OCI-LY1 (cell line): ENCODE results near the gene IL18.

ENCODE experiments used
- H2AFZ ChIP-seq: fragments of 200-600 bp; sonication (generic), shearing (Covaris generic); 2 replicates; pipeline ENCODE4 v1.6.0; 2014; ENCODE audit warnings: antibody characterized with exemption, mild to moderate bottlenecking, low read length
- H3F3A ChIP-seq: fragments of 200-600 bp; sonication (generic), shearing (Covaris generic); 2 replicates; pipeline ENCODE4 v1.6.0; 2014; ENCODE audit warnings: mild to moderate bottlenecking, antibody characterized with exemption, low read length, moderate library complexity; ENCODE audit not compliant: insufficient read depth
- H3K27ac ChIP-seq: fragments of 200-600 bp; sonication (generic); 2 replicates; pipeline ENCODE4 v1.5.1; 2014; ENCODE audit warnings: low read length, mixed run types, mild to moderate bottlenecking, low read depth; ENCODE audit not compliant: poor library complexity, severe bottlenecking
- H3K27me3 ChIP-seq: fragments of 200-600 bp; sonication (generic); 2 replicates; pipeline ENCODE4 v1.6.0; 2014; ENCODE audit warnings: antibody characterized with exemption, mild to moderate bottlenecking, low read length, moderate library complexity; ENCODE audit not compliant: insufficient read depth
- H3K36me3 ChIP-seq: fragments of 200-600 bp; sonication (generic); 2 replicates; pipeline ENCODE4 v1.6.1; 2014; ENCODE audit warnings: mild to moderate bottlenecking, antibody characterized with exemption, low read length, moderate library complexity, mixed read lengths; ENCODE audit not compliant: insufficient read depth
- H3K4me1 ChIP-seq: fragments of 200-600 bp; sonication (generic); 2 replicates; pipeline ENCODE4 v1.5.1; 2014; ENCODE audit warnings: mild to moderate bottlenecking, low read length, moderate library complexity; ENCODE audit not compliant: insufficient read depth, severe bottlenecking
- H3K4me2 ChIP-seq: fragments of 200-600 bp; sonication (generic), shearing (Covaris generic); 2 replicates; pipeline ENCODE4 v1.6.1; 2014; ENCODE audit warnings: low read length
- H3K4me3 ChIP-seq: fragments of 200-600 bp; sonication (generic); 2 replicates; pipeline ENCODE4 v1.5.1; 2014; ENCODE audit warnings: low read length, low read depth, mild to moderate bottlenecking, mixed read lengths; ENCODE audit not compliant: poor library complexity, severe bottlenecking
- H3K79me2 ChIP-seq: fragments of 200-600 bp; shearing (Covaris generic); 2 replicates; pipeline ENCODE4 v1.6.1; 2016; ENCODE audit warnings: mixed run types, low read length, mixed read lengths; ENCODE audit not compliant: insufficient read depth
- H3K9ac ChIP-seq: fragments of 200-600 bp; sonication (generic), shearing (Covaris generic); 2 replicates; pipeline ENCODE4 v1.6.1; 2014; ENCODE audit warnings: mild to moderate bottlenecking, low read length, mixed read lengths
- H3K9me2 ChIP-seq: fragments of 200-600 bp; sonication (generic), shearing (Covaris generic); 2 replicates; pipeline ENCODE4 v1.6.1; 2014; ENCODE audit warnings: low read depth, mild to moderate bottlenecking, low read length, mixed read lengths
- H3K9me3 ChIP-seq: fragments of 200-600 bp; shearing (Covaris generic); 2 replicates; pipeline ENCODE4 v1.6.1; 2014; ENCODE audit warnings: low read length, mixed read lengths
- H4K20me1 ChIP-seq: fragments of 200-600 bp; sonication (generic), shearing (Covaris generic); 2 replicates; pipeline ENCODE4 v1.6.0; 2016; ENCODE audit warnings: mild to moderate bottlenecking, low read length; ENCODE audit not compliant: insufficient read depth
- CTCF ChIP-seq: fragments of 200-600 bp; sonication (generic), shearing (Covaris generic); IDR thresholded peaks from 2 replicates; pipeline ENCODE4 v1.5.1; 2017; ENCODE audit warnings: mild to moderate bottlenecking, antibody characterized with exemption, low read length, moderate library complexity, mixed read lengths
- EZH2 ChIP-seq: fragments of 200-600 bp; sonication (generic), shearing (Covaris generic); IDR thresholded peaks from 2 replicates; pipeline ENCODE4 v1.8.0; 2017; ENCODE audit warnings: borderline replicate concordance, mixed run types, mild to moderate bottlenecking, antibody characterized with exemption, low read length, moderate library complexity, mixed read lengths

IL18 gene

GRCh38 chr11:112167145-112167544 lies 3.3 kb upstream of the IL18 start, which contains the start of gene TEX12:
TSS of gene TEX12 (plus strand) at chr11:112167372. CDS start at chr11:112169269, 1,897 bp downstream.
- H3K9ac ChIP-seq: no peak within 1 kb of the TSS
- no peak for TF ChIP-seq CTCF
- TF ChIP-seq EZH2: no peak
- H3K4me1 ChIP-seq: no peaks in the 10 kb centered on the region
- no peaks in the 10 kb centered on the region for H3K79me2 ChIP-seq
- no peaks in the 10 kb centered on the region for H4K20me1 ChIP-seq
- no peak within 1 kb of the TSS for H2AFZ ChIP-seq
- no peaks in the 10 kb centered on the region for H3K36me3 ChIP-seq
- no peak within 1 kb of the TSS for H3K4me2 ChIP-seq
- H3K4me3 ChIP-seq: no peak within 1 kb of the TSS
- no peaks in the 10 kb centered on the region for H3K9me2 ChIP-seq
- no peak within 1 kb of the TSS for H3K27ac ChIP-seq
- no peaks in the 10 kb centered on the region for H3F3A ChIP-seq
- H3K27me3 ChIP-seq: no peaks in the 10 kb centered on the region
- H3K9me3 ChIP-seq: no peaks in the 10 kb centered on the region

- TF ChIP-seq EZH2 (no peak), CTCF (no peak)
- Histone ChIP-seq H3K4me1 (no peaks in the 10 kb centered on the region), H3K4me2 (no peak overlapping the region), H3F3A (no peaks in the 10 kb centered on the region), H3K9me3 (no peaks in the 10 kb centered on the region), H3K27ac (no peak overlapping the region), H3K36me3 (no peaks in the 10 kb centered on the region), H3K4me3 (no peak overlapping the region), H3K27me3 (no peaks in the 10 kb centered on the region), H2AFZ (no peak overlapping the region), H3K9ac (no peak overlapping the region), H3K9me2 (no peaks in the 10 kb centered on the region), H4K20me1 (no peaks in the 10 kb centered on the region), H3K79me2 (no peaks in the 10 kb centered on the region)
These were observed 2.7 kb upstream of the IL18 start for GRCh38 chr11:112166562-112166961.

- Histone ChIP-seq H3K27me3 (no peaks in the 10 kb centered on the region), H3K4me2 (no peak overlapping the region), H3K27ac (no peak overlapping the region), H3K36me3 (no peaks in the 10 kb centered on the region), H3K9ac (no peak overlapping the region), H3K9me3 (no peaks in the 10 kb centered on the region), H2AFZ (no peak overlapping the region), H3K79me2 (no peaks in the 10 kb centered on the region), H4K20me1 (no peaks in the 10 kb centered on the region), H3K4me1 (no peaks in the 10 kb centered on the region), H3F3A (no peaks in the 10 kb centered on the region), H3K4me3 (no peak overlapping the region), H3K9me2 (no peaks in the 10 kb centered on the region)
- no peak for TF ChIP-seq CTCF
- TF ChIP-seq EZH2: no peak
These were observed 1.2 kb upstream of the IL18 start for GRCh38 chr11:112165049-112165448.
